GM18511 (cell line): ENCODE data around the gene PAMR1.

Experiments used
- ATAC-seq: cut with Tn5 transposase; IDR thresholded peaks from one replicate; pipeline ENCODE4 v1.9.1; 2021; ENCODE audit warnings: mild to moderate bottlenecking, moderate library complexity; ENCODE audit not compliant: unreplicated experiment

Gene PAMR1

DNA sequence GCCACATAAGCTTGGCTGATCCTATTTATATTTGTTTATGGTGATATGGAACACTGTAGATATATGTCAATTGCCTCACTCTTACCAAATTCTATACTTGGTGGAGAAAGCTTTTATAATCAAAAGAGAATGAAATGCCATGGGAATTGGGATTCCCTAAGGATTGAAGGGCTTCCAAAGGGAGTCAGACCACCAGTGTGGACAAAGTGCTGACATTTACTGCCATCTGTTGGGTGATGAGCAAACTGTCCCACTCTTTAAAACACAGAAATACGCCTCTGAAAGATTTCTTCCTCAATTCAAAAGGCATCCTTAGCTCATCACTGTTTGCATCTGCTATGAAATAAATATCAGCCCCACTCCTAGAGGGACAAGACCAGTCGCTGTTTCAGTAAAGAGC is 113.1 kb downstream of the PAMR1 start:
- ATAC-seq: no peak

DNA sequence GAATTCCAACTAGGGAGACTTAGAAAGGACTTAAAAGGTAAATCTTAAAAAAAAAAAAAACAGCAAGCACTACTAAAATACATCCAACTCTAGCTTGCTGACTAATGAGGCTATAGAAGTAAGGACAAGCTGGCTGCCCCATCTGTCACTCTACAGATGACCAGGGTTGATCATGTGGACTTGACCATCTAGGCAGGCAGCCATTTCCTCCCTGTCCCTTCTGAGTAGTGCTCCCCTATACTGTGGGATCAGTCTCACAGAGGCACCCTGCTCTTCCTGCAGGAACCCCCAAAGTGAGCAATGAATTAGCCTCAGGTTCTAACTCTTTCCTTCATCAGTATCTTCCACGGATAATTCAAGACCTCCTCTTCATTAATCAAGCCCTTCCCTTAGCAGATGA is 118.4 kb downstream of the PAMR1 start:
- ATAC-seq: no peak

DNA sequence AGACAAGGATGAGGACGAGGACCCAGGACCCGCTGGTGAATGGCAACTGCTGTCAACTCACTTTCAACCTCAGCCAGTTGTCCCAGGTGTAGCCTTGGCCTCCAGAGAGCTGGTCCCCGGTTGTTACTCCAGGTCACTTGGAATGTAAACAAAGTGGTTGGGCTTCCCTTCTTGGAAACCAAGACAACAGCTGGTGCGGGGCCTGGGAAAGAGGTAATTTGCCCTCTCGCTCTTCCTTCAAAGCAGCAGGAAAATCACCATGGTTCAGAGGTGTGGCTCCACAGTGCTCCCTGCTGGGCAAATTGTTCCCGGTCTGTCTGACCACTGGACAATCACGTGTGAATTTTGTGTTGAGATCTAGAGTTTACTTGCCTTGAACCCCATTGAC is 121.0 kb downstream of the PAMR1 start:
- ATAC-seq: no peak

DNA sequence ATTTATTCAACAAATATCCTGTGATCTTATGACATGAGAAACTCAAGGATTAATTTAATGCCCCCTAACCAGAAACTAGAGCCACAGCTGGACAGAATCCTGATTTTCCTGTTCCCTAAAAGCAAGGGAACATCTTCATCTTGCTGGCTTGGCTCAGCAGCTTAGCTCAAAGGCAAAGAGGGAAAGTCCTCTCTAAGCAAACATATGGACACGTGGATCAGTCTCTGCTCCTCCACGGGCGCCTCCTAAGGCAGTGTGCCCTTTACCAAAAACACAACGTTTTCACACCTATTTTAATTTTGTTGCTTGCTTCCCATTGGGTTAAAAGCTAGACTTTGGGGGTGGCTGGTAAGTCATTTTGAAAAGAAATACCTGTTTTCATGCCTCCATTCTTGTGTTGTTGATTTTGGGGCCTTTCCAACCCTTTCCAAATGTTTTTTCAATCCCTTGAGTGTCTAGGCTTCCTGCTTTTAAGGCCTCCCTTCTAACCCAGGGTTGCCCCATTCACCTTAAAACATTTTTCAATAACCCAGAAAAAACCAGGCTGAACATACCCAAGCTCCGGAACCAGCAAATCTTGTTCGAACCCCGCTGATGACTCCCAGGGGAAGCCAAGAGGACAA is 121.5 kb downstream of the PAMR1 start:
- ATAC-seq: no peak

DNA sequence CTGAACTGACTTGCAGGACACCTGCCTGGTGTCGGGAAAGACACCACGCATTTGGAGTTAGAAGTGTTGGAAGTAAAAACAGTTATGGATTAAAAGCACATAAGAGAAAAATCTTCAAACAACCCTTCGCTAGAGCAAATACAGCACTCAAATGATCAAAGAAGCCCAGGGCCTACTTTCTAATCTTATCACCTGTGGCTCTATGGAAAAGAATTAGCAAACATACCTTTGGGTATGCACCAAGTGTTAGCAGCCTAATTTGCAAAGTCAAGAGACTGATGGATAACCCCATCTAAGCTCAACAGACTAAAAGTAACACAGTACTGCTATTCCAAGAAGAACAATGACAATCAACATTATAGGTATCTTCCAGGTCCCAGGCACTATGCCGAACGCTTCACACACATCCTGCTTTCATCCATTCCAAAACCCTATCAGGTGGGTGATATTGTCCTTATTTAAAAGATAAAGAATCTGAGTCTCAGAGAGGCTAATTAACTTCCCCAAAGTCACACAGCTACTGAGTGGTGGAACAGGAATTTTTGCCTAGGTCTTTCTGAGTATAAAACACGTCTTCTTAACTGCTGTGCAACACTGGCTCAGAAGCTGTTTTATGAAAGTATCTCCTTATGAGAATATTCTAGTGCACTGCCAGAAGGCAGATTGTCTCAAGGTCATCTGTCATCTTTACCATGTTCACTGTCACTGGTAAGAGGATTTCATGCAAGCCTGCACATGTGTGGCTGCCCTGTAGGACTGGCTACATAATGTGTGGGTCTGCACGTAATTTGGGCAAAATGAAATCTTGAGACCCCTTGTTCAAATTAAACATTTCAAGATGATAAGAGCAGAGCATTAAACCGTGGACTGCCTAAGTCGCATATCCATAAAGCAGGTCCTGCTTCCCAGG is 122.4 kb downstream of the PAMR1 start:
- no peak for ATAC-seq

DNA sequence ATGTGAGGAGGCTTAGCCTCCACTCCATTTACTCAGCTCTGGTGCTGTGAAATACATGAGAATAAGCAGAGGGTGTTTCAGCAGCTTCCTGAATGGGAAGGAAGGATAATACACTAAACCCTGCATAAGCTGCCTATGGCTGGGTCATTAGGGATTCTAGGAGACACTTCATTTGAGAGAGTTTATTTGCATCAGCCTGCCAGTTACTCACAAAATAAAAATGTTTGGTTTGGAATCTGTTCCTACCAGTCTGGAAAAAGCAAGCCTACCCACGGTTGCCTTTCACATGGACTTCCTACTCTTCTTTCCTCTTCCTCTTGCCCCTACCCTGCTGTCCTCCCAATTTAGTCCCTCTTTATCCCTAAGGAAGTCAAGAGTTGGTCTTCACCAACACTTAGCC is 126.5 kb downstream of the PAMR1 start:
- ATAC-seq: no peak

DNA sequence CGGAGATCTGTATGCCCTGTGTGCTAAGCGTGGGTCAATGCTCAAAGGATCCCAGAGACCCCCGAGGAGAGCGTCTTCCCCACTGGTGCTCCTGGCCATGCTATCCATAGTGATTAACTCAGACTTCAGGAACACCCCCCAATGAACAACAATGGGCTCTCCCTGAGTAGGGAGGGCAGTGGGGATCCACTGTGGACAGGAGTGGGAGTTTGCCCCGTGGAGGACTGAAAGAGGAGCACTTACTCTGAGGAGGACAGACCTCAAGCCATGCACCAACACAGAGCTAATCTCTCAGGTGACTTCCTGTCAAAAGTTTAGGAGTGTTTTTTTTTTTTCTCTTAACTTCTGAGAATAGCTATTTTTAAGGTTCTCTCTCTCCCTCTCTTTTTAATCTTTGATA is 130.5 kb downstream of the PAMR1 start:
- no peak for ATAC-seq

DNA sequence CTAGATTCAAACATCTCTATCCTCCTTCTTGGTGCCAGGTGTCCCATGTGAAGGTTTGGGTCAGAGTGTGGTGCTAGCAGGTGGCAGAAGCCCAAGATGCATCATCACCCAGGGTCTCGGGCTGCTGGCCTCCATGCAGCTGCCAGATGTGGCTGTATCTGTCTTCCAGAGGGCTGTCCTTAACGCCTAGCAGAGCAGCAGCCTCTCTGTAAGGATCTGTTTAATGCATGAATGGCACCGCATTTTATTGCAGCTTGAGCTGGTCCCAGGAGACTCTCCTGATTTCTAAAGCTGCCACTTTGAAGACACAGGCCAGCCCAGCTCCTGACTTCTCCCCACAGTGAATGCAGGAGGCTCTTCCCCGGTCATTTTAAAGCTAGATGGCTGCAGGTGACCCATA is 132.3 kb downstream of the PAMR1 start:
- ATAC-seq: no peak

- peak; percentile 55 for ATAC-seq
Measured at GRCh38 chr11:35391922-35392688, 133.3 kb downstream of the PAMR1 start.

- peak; percentile 88 for ATAC-seq
Measured at GRCh38 chr11:35390737-35391682, 134.4 kb downstream of the PAMR1 start.

DNA sequence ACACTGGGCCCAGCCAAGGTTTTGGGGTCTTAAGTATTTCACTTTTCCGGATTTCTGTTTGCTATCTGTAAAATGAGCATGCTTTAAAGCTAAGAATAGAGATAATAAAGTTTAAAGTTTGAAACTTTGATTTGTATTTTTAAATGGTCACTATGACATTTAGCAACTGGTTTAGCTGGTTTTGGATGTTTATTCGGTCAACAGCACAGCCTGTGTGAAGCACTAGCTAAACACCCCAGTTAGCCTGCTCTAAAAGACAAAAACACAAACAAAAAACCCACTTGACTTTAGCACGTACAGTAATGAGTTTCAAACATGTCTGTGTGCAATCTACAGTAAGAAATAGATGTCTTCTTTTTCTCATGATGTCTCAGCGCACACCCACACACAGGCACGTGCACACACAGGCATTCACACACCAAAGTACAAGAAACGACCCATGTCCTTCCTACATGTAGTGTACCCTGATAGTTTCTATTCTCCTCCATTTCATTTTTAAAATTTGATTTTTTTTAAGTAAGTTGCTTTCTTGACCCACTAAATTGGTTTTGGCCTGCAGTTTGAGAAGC is 135.4 kb downstream of the PAMR1 start:
- no peak for ATAC-seq

GRCh38 chr11:35389112-35389511 is 136.3 kb downstream of the PAMR1 start:
- ATAC-seq: no peak

GRCh38 chr11:35388061-35388460 is 137.4 kb downstream of the PAMR1 start:
- no peak for ATAC-seq

DNA sequence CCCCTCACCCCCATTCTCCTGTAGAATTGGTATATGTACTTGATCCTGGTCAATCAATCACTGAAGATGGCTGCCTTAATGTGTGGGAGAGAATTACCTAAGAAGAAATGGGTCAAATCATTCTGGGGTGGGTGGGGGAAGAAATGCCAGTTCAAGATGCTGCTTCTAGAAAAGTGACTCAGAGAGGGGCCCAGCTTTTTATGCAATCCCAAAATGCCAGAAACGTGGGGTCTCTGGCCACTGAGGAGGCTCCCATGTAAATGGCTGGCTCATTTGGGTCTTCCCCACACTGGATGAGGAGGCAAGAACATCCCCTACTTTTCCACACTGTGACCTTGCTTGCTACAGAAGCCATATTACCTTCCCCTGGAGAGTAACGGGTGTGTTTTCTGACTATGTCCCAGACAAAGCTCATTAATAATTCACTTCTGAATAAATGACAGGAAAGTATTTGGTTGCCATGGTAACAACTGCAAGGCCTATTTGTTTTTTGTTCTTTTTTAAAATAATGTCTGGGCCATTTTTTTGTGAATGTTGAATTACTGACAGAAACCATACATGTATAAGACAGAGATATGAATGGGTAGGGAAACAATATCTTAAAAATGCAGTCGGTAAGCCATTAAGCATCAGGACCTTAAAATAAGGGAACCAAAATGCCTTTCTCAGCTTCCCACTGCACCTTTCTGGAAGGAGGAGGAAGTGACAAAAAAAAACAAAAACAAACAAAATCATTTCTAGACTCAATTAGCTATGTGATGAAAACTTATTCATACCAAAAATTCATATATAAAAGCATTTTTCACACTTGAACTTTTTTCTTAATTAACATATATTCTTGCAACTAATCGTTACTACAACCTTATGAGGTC is 138.1 kb downstream of the PAMR1 start:
- no peak for ATAC-seq

DNA sequence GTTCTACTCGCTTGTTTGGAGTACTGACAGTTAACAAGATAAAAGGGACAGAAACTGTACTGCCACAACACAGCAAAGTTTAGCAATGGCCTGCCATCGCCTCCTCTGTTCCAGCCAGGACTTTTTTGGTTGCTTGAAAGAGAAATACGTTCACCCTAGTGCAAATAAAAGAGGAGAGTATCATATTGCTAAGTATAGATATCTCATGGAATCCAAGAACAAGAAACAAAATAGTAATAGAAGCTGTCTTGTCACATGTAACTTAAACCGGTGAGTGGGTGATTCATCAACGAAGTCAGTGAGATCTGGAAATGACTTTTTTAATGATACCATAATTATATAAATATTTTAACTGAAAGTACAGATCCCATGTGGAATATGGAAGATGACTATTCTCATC is 141.5 kb downstream of the PAMR1 start:
- ATAC-seq: no peak
